Effector memory CD4-positive, alpha-beta T cell (primary cell): ENCODE results near the gene PTPRE.

Experiments used
- DNase-seq, 3 donors: peaks; one replicate each; pipeline ENCODE4 v3.0.0-alpha.2; 2020
- H3K27ac ChIP-seq: 2 replicates; pipeline ENCODE4 v1.7.0; 2013; ENCODE audit warnings: mild to moderate bottlenecking, low read length, moderate library complexity; ENCODE audit not compliant: insufficient read depth, poor library complexity, severe bottlenecking
- H3K27me3 ChIP-seq: replicated peaks from 2 replicates; pipeline ENCODE4 v1.7.0; 2013; ENCODE audit warnings: mild to moderate bottlenecking, low read length; ENCODE audit not compliant: insufficient read depth, control insufficient read depth, poor library complexity, severe bottlenecking
- H3K36me3 ChIP-seq: 2 replicates; pipeline ENCODE4 v1.7.0; 2013; ENCODE audit warnings: mild to moderate bottlenecking, low read length, moderate library complexity; ENCODE audit not compliant: control insufficient read depth, insufficient read depth
- H3K4me1 ChIP-seq: 2 replicates; pipeline ENCODE4 v1.7.0; 2013; ENCODE audit warnings: low read length, mild to moderate bottlenecking; ENCODE audit not compliant: control insufficient read depth, insufficient read depth, poor library complexity, severe bottlenecking
- H3K4me3 ChIP-seq: 2 replicates; pipeline ENCODE4 v1.7.0; 2013; ENCODE audit warnings: low read length, low read depth, mild to moderate bottlenecking; ENCODE audit not compliant: insufficient read depth, poor library complexity, severe bottlenecking
- H3K9me3 ChIP-seq: 2 replicates; pipeline ENCODE4 v1.7.0; 2013; ENCODE audit warnings: mild to moderate bottlenecking, low read length, moderate library complexity; ENCODE audit not compliant: control insufficient read depth

The PTPRE gene

DNA sequence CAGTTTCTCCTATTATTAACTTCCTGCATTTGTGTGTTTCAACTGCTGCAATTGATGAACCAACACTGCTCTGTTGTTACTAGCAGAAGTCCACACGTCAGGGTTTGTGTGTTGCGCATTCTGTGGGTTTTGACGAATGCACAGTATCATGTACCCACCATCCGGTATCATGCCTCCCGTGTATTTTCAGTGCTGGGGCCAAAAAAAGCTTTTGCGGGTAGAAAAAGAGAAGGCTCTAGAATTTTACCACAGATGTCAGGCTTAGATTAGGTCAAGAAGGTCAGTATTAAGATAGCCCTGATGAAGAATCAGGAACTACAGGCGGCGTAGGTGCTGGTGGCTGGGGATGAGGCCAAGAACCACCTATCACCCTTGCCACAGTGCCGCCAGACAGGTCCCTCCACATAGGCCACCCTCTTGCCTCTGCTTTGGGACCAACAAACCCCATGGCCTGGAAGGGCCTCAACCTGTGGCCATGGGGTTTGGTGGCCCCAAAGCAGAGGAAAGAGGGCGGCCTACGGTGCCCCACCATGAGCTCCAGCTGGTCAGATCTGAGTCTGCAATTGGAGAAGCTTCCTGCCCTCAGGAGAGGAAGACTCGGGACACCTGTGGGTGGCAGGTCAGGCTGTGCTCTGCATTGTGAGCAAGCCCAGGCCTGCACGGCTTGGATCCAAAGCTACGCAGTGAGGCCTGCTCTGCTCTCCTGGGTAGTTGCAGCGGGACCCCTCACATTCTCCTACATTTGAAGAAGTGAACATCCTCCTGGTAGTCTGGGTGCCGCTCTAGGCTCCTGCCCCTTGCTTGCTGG is 147.5 kb downstream of the PTPRE start:
- H3K27me3 ChIP-seq, result no peaks in the 10 kb centered on the region
- no peak for DNase-seq
- no peaks in the 10 kb centered on the region for H3K9me3 ChIP-seq
- no peak overlapping the region for H3K4me3 ChIP-seq
- H3K27ac ChIP-seq, result no peak overlapping the region
- H3K4me1 ChIP-seq, result peaks cover 10% of the 10 kb centered on the region
- H3K36me3 ChIP-seq, result peaks cover 71% of the 10 kb centered on the region

- DNase-seq, result no peak
- Histone ChIP-seq H3K9me3 (no peaks in the 10 kb centered on the region), H3K27me3 (no peaks in the 10 kb centered on the region), H3K36me3 (peaks cover 79% of the 10 kb centered on the region), H3K27ac (no peak overlapping the region), H3K4me1 (peaks cover 4% of the 10 kb centered on the region), H3K4me3 (no peak overlapping the region)
These were observed 148.4 kb downstream of the PTPRE start for GRCh38 chr10:128055061-128055868.

DNA sequence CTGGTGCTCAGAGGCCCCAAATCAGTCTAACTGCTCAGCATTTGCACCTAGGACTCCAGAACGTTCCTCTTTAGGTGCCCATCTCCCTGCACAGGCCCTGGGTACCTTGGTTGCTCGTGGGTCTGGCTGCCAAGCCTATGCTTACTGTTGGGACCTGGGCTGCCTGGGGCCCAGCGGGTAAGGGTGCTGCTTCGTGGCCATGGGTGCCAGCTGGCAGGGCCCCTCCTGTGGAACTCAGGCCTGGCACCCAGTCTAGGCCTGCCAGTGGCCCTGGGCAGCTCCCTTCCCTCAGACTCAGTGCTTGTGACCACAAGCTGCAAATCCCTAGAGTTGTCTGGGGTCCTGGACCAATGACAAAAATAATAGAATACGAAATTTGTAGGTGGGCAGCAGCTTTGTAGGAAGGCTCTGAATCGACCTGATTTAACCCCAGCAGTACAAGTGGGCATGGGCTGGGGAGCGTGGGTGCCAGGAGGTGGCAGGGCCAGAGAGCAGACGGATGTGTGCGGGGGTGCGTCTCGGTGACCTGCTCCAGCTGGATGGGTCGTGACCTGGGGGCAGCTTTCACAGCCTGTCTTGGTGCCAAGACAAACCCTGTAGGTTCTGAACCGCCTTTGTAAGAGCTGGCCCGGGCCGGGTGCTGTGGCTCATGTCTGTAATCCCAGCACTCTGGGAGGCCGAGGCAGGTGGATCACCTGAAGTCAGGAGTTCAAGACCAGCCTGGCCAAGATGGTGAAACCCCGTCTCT is 149.6 kb downstream of the PTPRE start:
- Histone ChIP-seq H3K4me1 (no peaks in the 10 kb centered on the region), H3K36me3 (peaks cover 68% of the 10 kb centered on the region), H3K4me3 (no peak overlapping the region), H3K27me3 (no peaks in the 10 kb centered on the region), H3K27ac (no peak overlapping the region), H3K9me3 (no peaks in the 10 kb centered on the region)
- no peak for DNase-seq

DNA sequence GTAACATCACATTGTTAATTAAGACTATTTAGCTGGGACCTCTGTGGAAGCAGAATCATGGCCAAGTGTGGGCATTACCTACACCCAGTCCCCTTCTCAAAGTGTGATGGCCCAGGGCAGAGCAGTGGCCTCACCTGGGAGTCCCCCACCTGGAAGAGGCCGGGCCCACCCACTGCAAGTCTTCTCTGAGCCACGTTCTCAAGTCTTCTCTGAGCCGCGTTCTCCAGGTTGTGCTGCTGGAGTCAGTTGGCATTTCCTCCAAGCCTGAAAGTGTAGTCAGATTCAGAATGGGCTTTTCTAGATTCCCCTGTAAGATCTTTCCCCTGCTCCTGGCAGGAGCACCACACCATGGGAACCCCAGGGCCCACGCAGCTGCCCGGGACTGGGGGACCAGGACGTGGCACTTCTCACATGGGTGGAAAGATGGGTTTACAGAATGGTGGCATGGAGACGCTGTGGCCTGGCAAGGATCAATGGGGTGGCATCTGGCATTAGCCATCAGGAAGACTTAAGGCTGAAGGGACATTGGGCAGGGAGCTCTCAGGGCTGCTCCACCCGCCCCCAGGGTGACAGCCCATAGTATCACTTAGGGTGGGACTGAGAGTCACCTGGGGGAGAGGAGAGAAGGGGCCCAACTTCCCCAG is 151.3 kb downstream of the PTPRE start:
- Histone ChIP-seq H3K27ac (no peak overlapping the region), H3K4me1 (peaks cover 14% of the 10 kb centered on the region), H3K9me3 (no peaks in the 10 kb centered on the region), H3K36me3 (peaks cover 53% of the 10 kb centered on the region), H3K4me3 (no peak overlapping the region), H3K27me3 (no peaks in the 10 kb centered on the region)
- no peak for DNase-seq

GRCh38 chr10:128058750-128059134 is 151.8 kb downstream of the PTPRE start:
- H3K4me1 ChIP-seq, result peaks cover 19% of the 10 kb centered on the region
- H3K4me3 ChIP-seq, result no peak overlapping the region
- H3K27me3 ChIP-seq, result no peaks in the 10 kb centered on the region
- no peaks in the 10 kb centered on the region for H3K9me3 ChIP-seq
- no peak overlapping the region for H3K27ac ChIP-seq
- H3K36me3 ChIP-seq, result peaks cover 53% of the 10 kb centered on the region
- no peak for DNase-seq

- Histone ChIP-seq H3K27ac (peak overlapping the region; percentile 6), H3K9me3 (no peaks in the 10 kb centered on the region), H3K4me3 (no peak overlapping the region), H3K36me3 (peaks cover 46% of the 10 kb centered on the region), H3K27me3 (no peaks in the 10 kb centered on the region), H3K4me1 (peaks cover 26% of the 10 kb centered on the region)
- peak in 1 of 3 donors; percentile 31 for DNase-seq
These were observed 152.5 kb downstream of the PTPRE start for GRCh38 chr10:128059266-128059981.

- no peak for DNase-seq
- Histone ChIP-seq H3K27me3 (no peaks in the 10 kb centered on the region), H3K9me3 (no peaks in the 10 kb centered on the region), H3K27ac (no peak overlapping the region), H3K4me1 (peaks cover 31% of the 10 kb centered on the region), H3K36me3 (peaks cover 41% of the 10 kb centered on the region), H3K4me3 (no peak overlapping the region)
These were observed 153.0 kb downstream of the PTPRE start for GRCh38 chr10:128059982-128060293.

GRCh38 chr10:128060341-128061250 is 153.7 kb downstream of the PTPRE start:
- Histone ChIP-seq H3K4me1 (peaks cover 37% of the 10 kb centered on the region), H3K36me3 (peaks cover 35% of the 10 kb centered on the region), H3K27ac (no peak overlapping the region), H3K9me3 (no peaks in the 10 kb centered on the region), H3K4me3 (no peak overlapping the region), H3K27me3 (no peaks in the 10 kb centered on the region)
- DNase-seq, result no peak
